ENCODE measurements around the gene MPP3.

MPP3 gene

GRCh38 chr17:43832168-43832975, 574 bp downstream of the MPP3 start:
- no peak for ATAC-seq (ENCODE audit: insufficient read depth, low read depth)
- Histone ChIP-seq H2AFZ (ENCODE audit: low read depth, low read length) (no peak overlapping the region), H3K4me2 (ENCODE audit: insufficient read depth, low read length) (no peak overlapping the region), H3K4me3 (ENCODE audit: low read depth in 1 of 2, low read length in 2 of 2) (no peak overlapping the region), H3K27ac (ENCODE audit: low read length) (no peak overlapping the region), H3K9ac (ENCODE audit: low read depth, low read length) (no peak overlapping the region), H3K27me3 (ENCODE audit: insufficient read depth, low read length, poor library complexity) (peaks cover 17% of the 10 kb centered on the region), H3K4me1 (ENCODE audit: insufficient read depth, low read length) (no peaks in the 10 kb centered on the region), H3K9me3 (ENCODE audit: insufficient read depth, low read length, severe bottlenecking) (no peaks in the 10 kb centered on the region), H3K79me2 (ENCODE audit: insufficient read depth, low read length) (no peaks in the 10 kb centered on the region), H4K20me1 (ENCODE audit: insufficient read depth, low read length) (no peaks in the 10 kb centered on the region), H3K36me3 (ENCODE audit: insufficient read depth, low read length) (no peaks in the 10 kb centered on the region)
- TF ChIP-seq EZH2 (IDR thresholded peaks at IDR 0.05; ENCODE audit: borderline replicate concordance, low read depth, low read length, severe bottlenecking): no peak
- TF ChIP-seq CTCF (IDR thresholded peaks at IDR 0.05; ENCODE audit: borderline replicate concordance, extremely low read depth, low read length, poor library complexity, severe bottlenecking): no peak
- no peak for DNase-seq

- no peak overlapping the region for H2AFZ ChIP-seq (ENCODE audit: low read depth, low read length)
- H3K4me1 ChIP-seq (ENCODE audit: insufficient read depth, low read length): no peaks in the 10 kb centered on the region
- no peak overlapping the region for H3K9ac ChIP-seq (ENCODE audit: low read depth, low read length)
- no peak overlapping the region for H3K27ac ChIP-seq (ENCODE audit: low read length)
- H3K9me3 ChIP-seq (ENCODE audit: insufficient read depth, low read length, severe bottlenecking): no peaks in the 10 kb centered on the region
- H3K36me3 ChIP-seq (ENCODE audit: insufficient read depth, low read length): no peaks in the 10 kb centered on the region
- DNase-seq (no peak), ATAC-seq (ENCODE audit: insufficient read depth, low read depth) (no peak)
- no peaks in the 10 kb centered on the region for H4K20me1 ChIP-seq (ENCODE audit: insufficient read depth, low read length)
- no peaks in the 10 kb centered on the region for H3K79me2 ChIP-seq (ENCODE audit: insufficient read depth, low read length)
- no peak overlapping the region for H3K4me2 ChIP-seq (ENCODE audit: insufficient read depth, low read length)
- peaks cover 17% of the 10 kb centered on the region for H3K27me3 ChIP-seq (ENCODE audit: insufficient read depth, low read length, poor library complexity)
- TF ChIP-seq EZH2 (IDR thresholded peaks at IDR 0.05; ENCODE audit: borderline replicate concordance, low read depth, low read length, severe bottlenecking): no peak
- no peak for TF ChIP-seq CTCF (IDR thresholded peaks at IDR 0.05; ENCODE audit: borderline replicate concordance, extremely low read depth, low read length, poor library complexity, severe bottlenecking)
- H3K4me3 ChIP-seq (ENCODE audit: low read depth in 1 of 2, low read length in 2 of 2): no peak overlapping the region
These were observed 1.3 kb downstream of the MPP3 start for GRCh38 chr17:43831633-43832032.

- DNase-seq: no peak
- Histone ChIP-seq H3K9me3 (ENCODE audit: insufficient read depth, low read length, severe bottlenecking) (no peaks in the 10 kb centered on the region), H3K36me3 (ENCODE audit: insufficient read depth, low read length) (no peaks in the 10 kb centered on the region), H2AFZ (ENCODE audit: low read depth, low read length) (no peak overlapping the region), H4K20me1 (ENCODE audit: insufficient read depth, low read length) (no peaks in the 10 kb centered on the region), H3K27ac (ENCODE audit: low read length) (no peak overlapping the region), H3K27me3 (ENCODE audit: insufficient read depth, low read length, poor library complexity) (peaks cover 17% of the 10 kb centered on the region), H3K9ac (ENCODE audit: low read depth, low read length) (no peak overlapping the region), H3K4me3 (ENCODE audit: low read depth in 1 of 2, low read length in 2 of 2) (no peak overlapping the region), H3K79me2 (ENCODE audit: insufficient read depth, low read length) (no peaks in the 10 kb centered on the region), H3K4me1 (ENCODE audit: insufficient read depth, low read length) (no peaks in the 10 kb centered on the region), H3K4me2 (ENCODE audit: insufficient read depth, low read length) (no peak overlapping the region)
- ATAC-seq (ENCODE audit: insufficient read depth, low read depth): no peak
- no peak for TF ChIP-seq CTCF (IDR thresholded peaks at IDR 0.05; ENCODE audit: borderline replicate concordance, extremely low read depth, low read length, poor library complexity, severe bottlenecking)
- TF ChIP-seq EZH2 (IDR thresholded peaks at IDR 0.05; ENCODE audit: borderline replicate concordance, low read depth, low read length, severe bottlenecking): no peak
These were observed 2.3 kb downstream of the MPP3 start for GRCh38 chr17:43830510-43831140.
